A673 (cell line): Measurements from ENCODE around the gene TTLL5. TPM values are rescaled to one million over a fixed set of nuclear protein-coding genes. Genes with fewer than 3 reads are reported as not detected.

Experiments used
- BruUV-seq: library from RNA; stranded (reverse); fragments of 400-500 nt; replicated peaks from 2 replicates; lab custom pipeline; 2021; lab: Mats Ljungman, UMichigan
- CTCF ChIA-PET: fragments of 300-600 bp; sonication (Branson Sonifier 250); formaldehyde crosslinking; loops from one replicate; lab custom pipeline; 2022; ENCODE audit warnings: antibody characterized with exemption; lab: Charles Lee
- POLR2A ChIA-PET: fragments of 300-600 bp; sonication (Branson Sonifier 250); formaldehyde crosslinking; loops from one replicate; lab custom pipeline; 2022; ENCODE audit warnings: antibody characterized with exemption; ENCODE audit not compliant: low non-redundant PET; lab: Charles Lee
- DNase-seq: peaks from one replicate; pipeline ENCODE4 v3.0.0-alpha.2; 2015; ENCODE audit warnings: low spot score
- H3K27ac ChIP-seq: fragments of 200-600 bp; sonication (generic); 2 replicates; pipeline ENCODE4 v1.5.1; 2016; ENCODE audit warnings: mixed run types, low read depth, mild to moderate bottlenecking, mixed read lengths, antibody characterized with exemption, low read length; ENCODE audit not compliant: poor library complexity, severe bottlenecking
- H3K27me3 ChIP-seq: fragments of 200-600 bp; sonication (generic); replicated peaks from 2 replicates; pipeline ENCODE4 v1.6.1; 2017; ENCODE audit warnings: mixed run types, low read depth, mild to moderate bottlenecking, mixed read lengths, antibody characterized with exemption, low read length; ENCODE audit not compliant: insufficient read depth, poor library complexity
- H3K36me3 ChIP-seq: fragments of 200-600 bp; sonication (generic); 2 replicates; pipeline ENCODE4 v1.6.1; 2016; ENCODE audit warnings: mixed run types, mild to moderate bottlenecking, mixed read lengths, antibody characterized with exemption, low read length; ENCODE audit not compliant: insufficient read depth, poor library complexity, severe bottlenecking
- H3K4me1 ChIP-seq: fragments of 200-600 bp; sonication (generic); 2 replicates; pipeline ENCODE4 v1.6.1; 2017; ENCODE audit warnings: mixed run types, mild to moderate bottlenecking, mixed read lengths, antibody characterized with exemption, low read length; ENCODE audit not compliant: insufficient read depth, poor library complexity, severe bottlenecking
- H3K4me3 ChIP-seq: fragments of 200-600 bp; sonication (generic); 2 replicates; pipeline ENCODE4 v1.5.1; 2016; ENCODE audit warnings: low read depth, mixed run types, mild to moderate bottlenecking, mixed read lengths, low read length; ENCODE audit not compliant: poor library complexity, severe bottlenecking
- H3K9me3 ChIP-seq: fragments of 200-600 bp; sonication (generic); 2 replicates; pipeline ENCODE4 v1.6.1; 2016; ENCODE audit warnings: mixed run types, low read depth, mild to moderate bottlenecking, mixed read lengths, antibody characterized with exemption, low read length; ENCODE audit not compliant: poor library complexity, severe bottlenecking
- CTCF ChIP-seq: fragments of 300-800, 200-600 bp; sonication (generic); conservative IDR thresholded peaks from 2 replicates; pipeline ENCODE4 v1.5.1; 2017; ENCODE audit warnings: low read depth, mild to moderate bottlenecking, antibody characterized with exemption, low read length, moderate library complexity, mixed read lengths
- EZH2 ChIP-seq: fragments of 200-600 bp; sonication (generic); IDR thresholded peaks from 2 replicates; pipeline ENCODE4 v1.6.1; 2017; ENCODE audit warnings: borderline replicate concordance, low read depth, mild to moderate bottlenecking, mixed read lengths, antibody characterized with exemption, low read length; ENCODE audit not compliant: poor library complexity, severe bottlenecking
- intact Hi-C: fragments of 100-400 bp; cut with micrococcal nuclease; formaldehyde crosslinking; loops from one replicate; pipeline ENCODE4 v1.10.0; 2022; ENCODE audit not compliant: unreplicated experiment
- total RNA-seq: library from RNA; stranded (reverse); gene quantifications from 2 replicates; pipeline ENCODE4 v1.2.3, GENCODE V29; 2021

Gene TTLL5
- total RNA-seq, 1 experiment from 2014 or later = 56.7 TPM

- BruUV-seq = no TSS peak
- no peaks in the 10 kb centered on the region for H3K9me3 ChIP-seq
- intact Hi-C loops = no loop called here
- no peak overlapping the region for H3K4me3 ChIP-seq
- no peak overlapping the region for H3K27ac ChIP-seq
- no peaks in the 10 kb centered on the region for H3K4me1 ChIP-seq
- TF ChIP-seq EZH2 (no peak), CTCF (no peak)
- H3K36me3 ChIP-seq = no peaks in the 10 kb centered on the region
- H3K27me3 ChIP-seq = no peaks in the 10 kb centered on the region
- DNase-seq = no peak
- CTCF ChIA-PET = no interaction called here
- POLR2A ChIA-PET = no interaction called here
Observed at GRCh38 chr14:75990297-75990696, 329.3 kb downstream of the TTLL5 start.

- Histone ChIP-seq H3K36me3 (no peaks in the 10 kb centered on the region), H3K4me1 (no peaks in the 10 kb centered on the region), H3K27ac (no peak overlapping the region), H3K9me3 (no peaks in the 10 kb centered on the region), H3K27me3 (no peaks in the 10 kb centered on the region), H3K4me3 (no peak overlapping the region)
- DNase-seq = no peak
- TF ChIP-seq EZH2 = no peak
- no peak for TF ChIP-seq CTCF
- ChIA-PET POLR2A (no interaction called here), CTCF (no interaction called here)
- BruUV-seq = no TSS peak
- intact Hi-C loops = no loop called here
Observed at GRCh38 chr14:75991753-75992152, 330.7 kb downstream of the TTLL5 start.

- POLR2A ChIA-PET = no interaction called here
- BruUV-seq = no TSS peak
Observed at GRCh38 chr14:75993567-75994041, 332.6 kb downstream of the TTLL5 start.

More at GRCh38 chr14:75993567-75994041, 332.6 kb downstream of the TTLL5 start:
- Histone ChIP-seq H3K36me3 (peaks cover 8% of the 10 kb centered on the region), H3K4me1 (no peaks in the 10 kb centered on the region), H3K9me3 (no peaks in the 10 kb centered on the region), H3K27ac (no peak overlapping the region), H3K27me3 (no peaks in the 10 kb centered on the region), H3K4me3 (no peak overlapping the region)
- TF ChIP-seq EZH2 (no peak), CTCF (no peak)
- intact Hi-C loops = no loop called here
- DNase-seq = no peak
- CTCF ChIA-PET = no interaction called here
